Neural crest cell (in vitro differentiated cells): ENCODE measurements around the gene TEX50. TPM values are rescaled to one million over a fixed set of nuclear protein-coding genes. Genes with fewer than 3 reads are reported as not detected.
A peak's percentile ranks its signal among the peaks of the same experiment; 100 is the strongest.
"Not testable (repeated sequence)": the region's sequence is repeated elsewhere in the genome, so short reads cannot be mapped to it uniquely, and the experiment has no call there.

Experiments used
- DNase-seq: peaks from one replicate; pipeline ENCODE4 v3.0.0; 2021; ENCODE audit warnings: low read depth, mixed read lengths, low spot score
- H3K27ac Mint-ChIP-seq: one replicate; pipeline ENCODE4 v1.8.0; 2021; ENCODE audit warnings: mild to moderate bottlenecking, mixed read lengths; ENCODE audit not compliant: unreplicated experiment
- H3K27me3 Mint-ChIP-seq: 2 replicates; pipeline ENCODE4 v1.8.0; 2021; ENCODE audit warnings: low read depth, mild to moderate bottlenecking, mixed read lengths
- H3K36me3 Mint-ChIP-seq: 2 replicates; pipeline ENCODE4 v1.8.0; 2021; ENCODE audit warnings: low read depth, mild to moderate bottlenecking, mixed read lengths
- H3K4me1 Mint-ChIP-seq: 2 replicates; pipeline ENCODE4 v1.8.0; 2021; ENCODE audit warnings: mixed read lengths
- H3K4me3 Mint-ChIP-seq: one replicate; pipeline ENCODE4 v1.8.0; 2021; ENCODE audit warnings: mild to moderate bottlenecking, mixed read lengths
- H3K9me3 Mint-ChIP-seq: 2 replicates; pipeline ENCODE4 v1.8.0; 2021; ENCODE audit warnings: mixed read lengths
- CTCF ChIP-seq: fragments of 200-600 bp; sonication (generic); conservative IDR thresholded peaks from 2 replicates; pipeline ENCODE4 v1.5.0; 2021; ENCODE audit warnings: antibody characterized with exemption, mild to moderate bottlenecking
- total RNA-seq: library from RNA; stranded (reverse); gene quantifications from 2 replicates; pipeline ENCODE4 v1.2.1, GENCODE V29; 2021

The TEX50 gene
- total RNA-seq, 1 donor from 2014 or later, result not detected

GRCh38 chr1:173638043-173639021 lies 3.2 kb downstream of the TEX50 start:
- no peak for TF ChIP-seq CTCF
- Mint-ChIP-seq H3K4me1 (peaks cover 14% of the 10 kb centered on the region), H3K9me3 (peaks cover 14% of the 10 kb centered on the region), H3K27me3 (no peaks in the 10 kb centered on the region), H3K36me3 (peaks cover 6% of the 10 kb centered on the region), H3K27ac (no peak overlapping the region), H3K4me3 (no peak overlapping the region)
- DNase-seq, result no peak

GRCh38 chr1:173639102-173639501 lies 4.0 kb downstream of the TEX50 start:
- Mint-ChIP-seq H3K4me3 (no peak overlapping the region), H3K27ac (peak overlapping the region; percentile 5), H3K4me1 (peaks cover 14% of the 10 kb centered on the region)

GRCh38 chr1:173642450-173643139 lies 7.5 kb downstream of the TEX50 start:
- not testable (repeated sequence) for H3K4me3 Mint-ChIP-seq, H3K27ac Mint-ChIP-seq, H3K27me3 Mint-ChIP-seq, DNase-seq, H3K36me3 Mint-ChIP-seq
- Mint-ChIP-seq H3K9me3 (peaks cover 12% of the 10 kb centered on the region), H3K4me1 (peaks cover 14% of the 10 kb centered on the region)

More at GRCh38 chr1:173639102-173639501, 4.0 kb downstream of the TEX50 start:
- no peak for DNase-seq
- peaks cover 14% of the 10 kb centered on the region for H3K9me3 Mint-ChIP-seq
- TF ChIP-seq CTCF, result no peak
- no peaks in the 10 kb centered on the region for H3K27me3 Mint-ChIP-seq
- H3K36me3 Mint-ChIP-seq, result peaks cover 6% of the 10 kb centered on the region

- TF ChIP-seq CTCF, result no peak
- no peak for DNase-seq
- Mint-ChIP-seq H3K4me3 (no peak overlapping the region), H3K9me3 (peaks cover 10% of the 10 kb centered on the region), H3K4me1 (peaks cover 4% of the 10 kb centered on the region), H3K36me3 (peaks cover 5% of the 10 kb centered on the region), H3K27ac (no peak overlapping the region), H3K27me3 (no peaks in the 10 kb centered on the region)
Measured at GRCh38 chr1:173646656-173647055, 11.5 kb downstream of the TEX50 start.

- Mint-ChIP-seq H3K9me3 (peaks cover 15% of the 10 kb centered on the region), H3K4me1 (no peaks in the 10 kb centered on the region)
Measured at GRCh38 chr1:173648880-173649605, 13.9 kb downstream of the TEX50 start.

More at GRCh38 chr1:173648880-173649605, 13.9 kb downstream of the TEX50 start:
- no peak for DNase-seq
- Mint-ChIP-seq H3K27me3 (peaks cover 6% of the 10 kb centered on the region), H3K36me3 (peaks cover 12% of the 10 kb centered on the region), H3K27ac (no peak overlapping the region), H3K4me3 (no peak overlapping the region)
- no peak for TF ChIP-seq CTCF
